Measurements from ENCODE around the gene LYZ. TPM values are rescaled to one million over a fixed set of nuclear protein-coding genes. Genes with fewer than 3 reads are reported as not detected.
"Not testable (repeated sequence)": the region's sequence is repeated elsewhere in the genome, so short reads cannot be mapped to it uniquely, and the experiment has no call there.

Gene LYZ
- total RNA-seq (1,000 to 10,000 TPM in 1 of 5 experiments, 100 to 1,000 TPM in 1, 10 to 100 TPM in 2, 1 to 10 TPM in 1; 1.1 to 2,445 (median 48.5) TPM), polyA plus RNA-seq (1 to 10 TPM; 1.7 to 5.7 TPM), total RNA-seq (not detected)

GRCh38 chr12:69348162-69348938 is at the start of gene LYZ:
LYZ (plus strand) TSS chr12:69348381; CDS start chr12:69348409, 28 bp downstream.
- intact Hi-C loops (cut with micrococcal nuclease): no loop called here
- H3K27ac ChIP-seq (ENCODE audit: low read depth, low read length): no peak within 1 kb of the TSS
- Mint-ChIP-seq H3K27ac (peak within 1 kb of the TSS in 1 of 9 donors; percentile 10), H3K9me3 (no peaks in the 10 kb centered on the region), H3K36me3 (no peaks in the 10 kb centered on the region), H3K27me3 (peaks cover 0 to 17% (median 0%) of the 10 kb centered on the region in 5 donors), H3K4me1 (peaks cover 0 to 7% (median 6%) of the 10 kb centered on the region in 7 donors), H3K4me3 (no peak within 1 kb of the TSS)
- ATAC-seq (peak; percentile 89), DNase-seq (no peak)
- H3K27me3 ChIP-seq (ENCODE audit: control insufficient read depth in 2 of 2, insufficient read depth in 2 of 2, low read length in 2 of 2): no peaks in the 10 kb centered on the region
- no peaks in the 10 kb centered on the region for H3K9me3 ChIP-seq (ENCODE audit: control insufficient read depth in 2 of 3, low read length in 3 of 3)
- ChIA-PET CTCF (interaction anchor here (1.4 kb wide), 1 partner anchor 10 kb away, joined by 3 read pairs; no protein-coding TSS in a partner anchor), POLR2A (interaction anchor here (0.7 to 3.7 kb wide), 4 partner anchors 9 to 101 kb away, joined by 3 to 29 read pairs (median 5); no protein-coding TSS in a partner anchor)
- no peak within 1 kb of the TSS for H3K4me3 ChIP-seq (ENCODE audit: low read length)
- no peaks in the 10 kb centered on the region for H3K36me3 ChIP-seq (ENCODE audit: control insufficient read depth in 2 of 3, insufficient read depth in 3 of 3, low read length in 3 of 3)
- peaks cover 0 to 3% of the 10 kb centered on the region in 2 donors for H3K4me1 ChIP-seq (ENCODE audit: control insufficient read depth in 2 of 2, insufficient read depth in 2 of 2, low read length in 2 of 2)

- Histone ChIP-seq H3K27ac (ENCODE audit: low read depth, low read length) (no peak overlapping the region), H3K4me3 (ENCODE audit: low read length) (no peak overlapping the region), H3K9me3 (ENCODE audit: control insufficient read depth in 2 of 3, low read length in 3 of 3) (no peaks in the 10 kb centered on the region), H3K36me3 (ENCODE audit: control insufficient read depth in 2 of 3, insufficient read depth in 3 of 3, low read length in 3 of 3) (no peaks in the 10 kb centered on the region), H3K4me1 (ENCODE audit: control insufficient read depth in 2 of 2, insufficient read depth in 2 of 2, low read length in 2 of 2) (no peaks in the 10 kb centered on the region), H3K27me3 (ENCODE audit: control insufficient read depth in 2 of 2, insufficient read depth in 2 of 2, low read length in 2 of 2) (no peaks in the 10 kb centered on the region)
- no peak for DNase-seq
- CTCF ChIA-PET: no interaction called here
- Mint-ChIP-seq H3K36me3 (peaks cover 0 to 6% (median 4%) of the 10 kb centered on the region in 5 donors), H3K4me1 (no peaks in the 10 kb centered on the region), H3K4me3 (no peak overlapping the region), H3K27me3 (peaks cover 0 to 15% (median 8%) of the 10 kb centered on the region in 5 donors), H3K9me3 (peaks cover 0 to 13% (median 0%) of the 10 kb centered on the region in 11 donors), H3K27ac (no peak overlapping the region)
- POLR2A ChIA-PET: no interaction called here
- intact Hi-C loops (cut with micrococcal nuclease): no loop called here
- ATAC-seq: no peak
Measured at GRCh38 chr12:69298947-69299346, 49.2 kb upstream of the LYZ start.

- intact Hi-C loops (cut with micrococcal nuclease): no loop called here
- H3K4me1 ChIP-seq (ENCODE audit: control insufficient read depth in 2 of 2, insufficient read depth in 2 of 2, low read length in 2 of 2): no peaks in the 10 kb centered on the region
- Mint-ChIP-seq H3K36me3 (peaks cover 0 to 21% (median 7%) of the 10 kb centered on the region in 5 donors), H3K27me3 (peaks cover 0 to 19% (median 0%) of the 10 kb centered on the region in 5 donors), H3K4me1 (no peaks in the 10 kb centered on the region), H3K4me3 (no peak overlapping the region), H3K9me3 (peaks cover 3 to 34% (median 13%) of the 10 kb centered on the region in 11 donors), H3K27ac (no peak overlapping the region)
- no peak for DNase-seq
- no peaks in the 10 kb centered on the region for H3K36me3 ChIP-seq (ENCODE audit: control insufficient read depth in 2 of 3, insufficient read depth in 3 of 3, low read length in 3 of 3)
- ChIA-PET POLR2A (no interaction called here), CTCF (no interaction called here)
- H3K9me3 ChIP-seq (ENCODE audit: control insufficient read depth in 2 of 3, low read length in 3 of 3): peaks cover 0 to 6% (median 0%) of the 10 kb centered on the region in 3 experiments
- no peak for ATAC-seq
- no peaks in the 10 kb centered on the region for H3K27me3 ChIP-seq (ENCODE audit: control insufficient read depth in 2 of 2, insufficient read depth in 2 of 2, low read length in 2 of 2)
- no peak overlapping the region for H3K27ac ChIP-seq (ENCODE audit: low read depth, low read length)
- no peak overlapping the region for H3K4me3 ChIP-seq (ENCODE audit: low read length)
Measured at GRCh38 chr12:69304284-69304683, 43.9 kb upstream of the LYZ start.

GRCh38 chr12:69309461-69309860 is 38.7 kb upstream of the LYZ start:
- Histone ChIP-seq H3K36me3 (ENCODE audit: control insufficient read depth in 2 of 3, insufficient read depth in 3 of 3, low read length in 3 of 3) (no peaks in the 10 kb centered on the region), H3K9me3 (ENCODE audit: control insufficient read depth in 2 of 3, low read length in 3 of 3) (peaks cover 0 to 1% (median 0%) of the 10 kb centered on the region in 3 experiments), H3K27me3 (ENCODE audit: control insufficient read depth in 2 of 2, insufficient read depth in 2 of 2, low read length in 2 of 2) (no peaks in the 10 kb centered on the region), H3K4me1 (ENCODE audit: control insufficient read depth in 2 of 2, insufficient read depth in 2 of 2, low read length in 2 of 2) (no peaks in the 10 kb centered on the region), H3K27ac (ENCODE audit: low read depth, low read length) (no peak overlapping the region), H3K4me3 (ENCODE audit: low read length) (no peak overlapping the region)
- ATAC-seq (no peak), DNase-seq (no peak)
- peaks cover 2 to 25% (median 12%) of the 10 kb centered on the region in 11 donors for H3K9me3 Mint-ChIP-seq
- H3K27me3 Mint-ChIP-seq: peaks cover 0 to 11% (median 0%) of the 10 kb centered on the region in 5 donors
- intact Hi-C loops (cut with micrococcal nuclease): no loop called here
- no peaks in the 10 kb centered on the region for H3K4me1 Mint-ChIP-seq
- H3K27ac Mint-ChIP-seq: no peak overlapping the region
- peaks cover 0 to 16% (median 7%) of the 10 kb centered on the region in 5 donors for H3K36me3 Mint-ChIP-seq
- ChIA-PET CTCF (interaction anchor here (1.5 kb wide), 1 partner anchor 18 kb away, joined by 3 read pairs; no protein-coding TSS in a partner anchor), POLR2A (no interaction called here)
- H3K4me3 Mint-ChIP-seq: no peak overlapping the region

GRCh38 chr12:69313209-69313608 is 35.0 kb upstream of the LYZ start:
- CTCF ChIA-PET: no interaction called here
- peaks cover 0 to 14% (median 4%) of the 10 kb centered on the region in 5 donors for H3K36me3 Mint-ChIP-seq

GRCh38 chr12:69316784-69317183 is 31.4 kb upstream of the LYZ start:
- DNase-seq, CTCF ChIA-PET, ATAC-seq: not testable (repeated sequence)

More at GRCh38 chr12:69313209-69313608, 35.0 kb upstream of the LYZ start:
- H3K27ac ChIP-seq (ENCODE audit: low read depth, low read length): no peak overlapping the region
- no peak overlapping the region for H3K4me3 Mint-ChIP-seq
- POLR2A ChIA-PET: no interaction called here
- intact Hi-C loops (cut with micrococcal nuclease): no loop called here
- no peaks in the 10 kb centered on the region for H3K27me3 Mint-ChIP-seq
- no peaks in the 10 kb centered on the region for H3K4me1 Mint-ChIP-seq
- H3K9me3 Mint-ChIP-seq: peaks cover 0 to 20% (median 6%) of the 10 kb centered on the region in 11 donors
- H3K36me3 ChIP-seq (ENCODE audit: control insufficient read depth in 2 of 3, insufficient read depth in 3 of 3, low read length in 3 of 3): no peaks in the 10 kb centered on the region
- H3K27me3 ChIP-seq (ENCODE audit: control insufficient read depth in 2 of 2, insufficient read depth in 2 of 2, low read length in 2 of 2): no peaks in the 10 kb centered on the region
- ATAC-seq (no peak), DNase-seq (no peak)
- no peaks in the 10 kb centered on the region for H3K9me3 ChIP-seq (ENCODE audit: control insufficient read depth in 2 of 3, low read length in 3 of 3)
- H3K27ac Mint-ChIP-seq: no peak overlapping the region
- no peak overlapping the region for H3K4me3 ChIP-seq (ENCODE audit: low read length)
- no peaks in the 10 kb centered on the region for H3K4me1 ChIP-seq (ENCODE audit: control insufficient read depth in 2 of 2, insufficient read depth in 2 of 2, low read length in 2 of 2)

More at GRCh38 chr12:69316784-69317183, 31.4 kb upstream of the LYZ start:
- Mint-ChIP-seq H3K36me3 (peaks cover 0 to 16% (median 4%) of the 10 kb centered on the region in 5 donors), H3K9me3 (peaks cover 2 to 26% (median 7%) of the 10 kb centered on the region in 11 donors), H3K27me3 (peaks cover 0 to 12% (median 6%) of the 10 kb centered on the region in 5 donors)
- H3K4me3 ChIP-seq (ENCODE audit: low read length); H3K4me1 Mint-ChIP-seq; H3K27me3 ChIP-seq (ENCODE audit: control insufficient read depth in 2 of 2, insufficient read depth in 2 of 2, low read length in 2 of 2); H3K27ac ChIP-seq (ENCODE audit: low read depth, low read length); H3K27ac Mint-ChIP-seq; H3K36me3 ChIP-seq (ENCODE audit: control insufficient read depth in 2 of 3, insufficient read depth in 3 of 3, low read length in 3 of 3); H3K4me1 ChIP-seq (ENCODE audit: control insufficient read depth in 2 of 2, insufficient read depth in 2 of 2, low read length in 2 of 2); H3K9me3 ChIP-seq (ENCODE audit: control insufficient read depth in 2 of 3, low read length in 3 of 3); POLR2A ChIA-PET; H3K4me3 Mint-ChIP-seq; intact Hi-C loops (cut with micrococcal nuclease): not testable (repeated sequence)

Measured in naive thymus-derived CD4-positive, alpha-beta T cell (primary cell).